RKO (cell line): ENCODE results near the gene NCAM2.
"Not testable (repeated sequence)": the region's sequence is repeated elsewhere in the genome, so short reads cannot be mapped to it uniquely, and the experiment has no call there.

Experiments used
- DNase-seq: peaks from one replicate; pipeline ENCODE4 v3.0.0-alpha.2; 2016; ENCODE audit warnings: low spot score

NCAM2 gene

DNA sequence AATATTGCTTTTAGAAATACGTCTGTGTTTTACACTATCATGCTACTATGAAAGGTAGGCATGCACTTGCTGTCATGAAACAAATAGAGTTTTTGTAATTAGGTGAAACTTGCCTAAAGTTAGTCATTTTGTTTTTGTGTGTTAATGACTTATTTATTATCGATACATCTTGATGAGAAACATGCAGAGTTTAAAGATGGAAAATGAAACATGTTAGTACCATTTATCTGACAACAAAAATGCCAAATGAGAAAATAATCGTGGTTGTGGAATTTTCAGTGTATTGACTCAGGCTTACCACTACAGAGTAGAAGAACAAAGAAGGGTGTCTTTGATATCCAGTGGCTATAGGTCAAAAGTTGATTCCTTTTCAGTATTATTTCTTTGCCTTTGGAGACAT, 105.5 kb downstream of the NCAM2 start:
- DNase-seq: no peak

DNA sequence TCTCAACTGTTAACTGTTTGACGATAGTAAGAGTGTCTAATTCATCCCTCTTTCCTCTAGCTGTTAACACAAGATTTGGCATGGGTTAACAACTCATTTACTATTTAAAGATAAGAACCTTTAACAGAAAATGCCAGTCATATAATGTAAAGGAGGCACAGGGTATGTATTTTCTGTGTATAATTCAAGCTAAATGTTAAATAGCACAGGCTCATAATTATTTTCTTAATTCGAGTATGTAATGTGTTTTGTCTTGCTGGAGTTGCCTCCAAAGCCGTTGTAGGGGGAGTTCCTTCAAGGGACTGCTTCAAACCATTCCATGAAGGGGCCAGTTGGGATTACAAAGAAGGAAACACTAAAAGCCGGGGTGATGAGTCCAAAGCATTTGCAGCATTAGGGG, 111.5 kb downstream of the NCAM2 start:
- DNase-seq: no peak

DNA sequence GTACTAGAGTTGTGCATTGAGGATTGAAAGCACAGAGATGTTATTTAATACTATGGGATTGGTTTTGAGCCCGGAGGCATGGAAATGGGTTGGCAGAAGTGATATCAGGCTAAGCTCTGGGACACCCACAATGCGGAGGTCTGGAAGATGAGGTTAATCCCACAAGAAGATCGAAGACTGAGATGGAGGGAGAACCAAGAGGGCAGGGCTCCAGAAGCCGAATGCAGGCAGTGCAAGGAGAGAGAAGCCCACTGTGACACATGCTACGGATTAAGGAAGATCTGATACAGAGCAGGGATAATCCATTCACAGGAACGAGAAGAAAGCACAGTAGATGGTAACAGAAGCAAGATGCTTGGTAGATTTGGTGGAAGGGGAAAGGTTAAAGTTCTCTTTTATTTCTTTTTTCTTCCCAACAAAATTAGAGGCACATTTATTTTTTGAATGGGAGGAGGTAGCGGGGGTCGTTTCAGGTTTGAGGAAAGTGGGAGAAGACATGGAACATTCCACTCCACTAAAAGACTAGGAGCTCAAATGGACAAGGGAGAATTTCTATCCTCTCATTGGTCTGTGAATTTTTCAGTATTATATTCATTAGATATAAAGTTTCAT, 113.2 kb downstream of the NCAM2 start:
- DNase-seq: no peak

DNA sequence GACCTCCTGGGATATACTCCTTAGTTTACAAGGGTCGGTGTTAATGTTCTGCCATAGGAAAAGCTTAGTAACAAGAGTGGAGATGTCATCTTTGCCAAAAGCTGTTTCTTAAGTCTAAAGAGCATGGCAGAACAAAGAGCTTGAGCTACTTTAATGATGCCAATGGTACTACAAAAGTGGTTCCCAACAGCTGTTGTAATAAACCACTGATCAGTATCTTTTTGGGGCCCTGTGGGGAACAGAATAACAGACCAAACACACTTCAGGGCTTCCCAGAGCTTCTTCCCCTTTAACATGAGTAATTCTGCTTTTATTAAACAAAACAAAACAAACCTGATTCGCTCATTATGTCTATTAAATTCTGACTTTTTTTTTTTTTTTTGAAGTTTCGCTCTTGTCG, 116.3 kb downstream of the NCAM2 start:
- no peak for DNase-seq

DNA sequence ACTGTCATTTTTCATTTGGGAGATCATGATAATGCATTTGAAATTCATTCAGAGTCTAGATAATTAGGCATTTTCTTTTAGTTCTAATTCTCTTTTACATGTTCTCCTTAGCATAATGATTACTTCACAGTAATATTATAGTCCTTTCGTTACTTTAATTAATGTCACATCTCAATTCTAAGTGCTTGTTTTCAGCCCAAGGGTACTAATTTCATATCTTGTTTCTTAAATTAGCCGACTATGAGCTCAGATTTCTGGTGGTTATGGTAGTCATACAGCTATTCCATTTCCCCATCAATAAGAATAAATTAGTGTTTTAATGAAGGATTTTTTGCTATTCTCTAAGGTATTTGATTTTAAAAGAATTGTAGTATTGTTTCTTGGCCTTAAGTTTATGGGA, 120.9 kb downstream of the NCAM2 start:
- DNase-seq: no peak

DNA sequence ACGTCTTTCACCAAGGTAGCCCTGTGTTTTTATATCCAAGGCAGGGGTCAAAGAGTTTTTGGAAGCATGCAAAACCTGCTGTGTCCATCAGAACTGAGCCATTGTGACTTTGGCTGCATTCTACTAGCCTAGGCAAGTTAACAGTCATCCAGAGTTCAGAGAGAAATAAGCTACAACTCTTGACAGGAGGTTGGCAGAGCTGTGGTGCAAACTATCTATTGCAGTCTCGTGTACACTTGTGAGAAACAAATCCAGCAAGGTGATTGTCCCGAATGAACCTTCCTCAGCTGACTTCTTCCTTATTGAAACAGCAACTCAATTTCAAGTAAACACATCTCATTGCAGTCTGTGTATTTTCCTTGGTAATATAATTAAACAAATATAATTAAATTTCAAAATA, 124.5 kb downstream of the NCAM2 start:
- no peak for DNase-seq

DNA sequence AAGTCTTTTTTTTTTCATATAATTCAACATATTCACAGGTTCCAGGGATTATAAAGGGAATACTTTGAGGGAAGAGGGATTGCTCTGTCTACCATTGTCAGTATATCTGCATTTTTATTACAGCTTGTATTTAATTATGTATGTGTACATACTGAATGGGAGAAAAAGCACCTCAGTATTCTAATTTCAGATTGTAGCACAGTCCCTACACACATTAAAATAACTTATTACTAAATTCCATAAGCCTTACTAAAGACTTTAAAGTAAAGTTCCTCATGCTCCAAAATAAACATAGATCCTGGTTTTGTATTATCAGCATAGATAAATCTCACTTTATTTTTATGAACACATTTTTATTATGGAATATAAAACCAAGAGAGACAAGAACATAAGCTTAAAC, 134.2 kb downstream of the NCAM2 start:
- DNase-seq: no peak

DNA sequence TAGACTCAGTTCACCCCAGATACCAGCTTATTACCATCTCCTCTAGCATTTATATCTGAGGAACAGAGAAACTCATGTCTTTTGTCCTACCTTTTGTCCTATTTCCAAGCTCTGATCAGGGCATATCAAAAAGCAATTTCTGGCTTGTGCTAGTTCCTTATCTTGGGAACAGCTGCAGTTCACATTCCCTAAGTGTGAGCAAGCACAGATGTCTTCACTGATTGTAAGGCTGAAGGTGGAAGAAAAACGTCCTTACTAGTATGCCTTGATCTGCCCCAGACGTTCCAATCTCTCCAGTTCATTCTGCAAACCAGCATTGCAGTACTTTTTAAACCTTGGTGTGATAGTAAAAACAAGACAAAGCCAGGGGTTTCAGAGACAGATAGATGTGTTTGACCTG, 139.8 kb downstream of the NCAM2 start:
- no peak for DNase-seq

DNA sequence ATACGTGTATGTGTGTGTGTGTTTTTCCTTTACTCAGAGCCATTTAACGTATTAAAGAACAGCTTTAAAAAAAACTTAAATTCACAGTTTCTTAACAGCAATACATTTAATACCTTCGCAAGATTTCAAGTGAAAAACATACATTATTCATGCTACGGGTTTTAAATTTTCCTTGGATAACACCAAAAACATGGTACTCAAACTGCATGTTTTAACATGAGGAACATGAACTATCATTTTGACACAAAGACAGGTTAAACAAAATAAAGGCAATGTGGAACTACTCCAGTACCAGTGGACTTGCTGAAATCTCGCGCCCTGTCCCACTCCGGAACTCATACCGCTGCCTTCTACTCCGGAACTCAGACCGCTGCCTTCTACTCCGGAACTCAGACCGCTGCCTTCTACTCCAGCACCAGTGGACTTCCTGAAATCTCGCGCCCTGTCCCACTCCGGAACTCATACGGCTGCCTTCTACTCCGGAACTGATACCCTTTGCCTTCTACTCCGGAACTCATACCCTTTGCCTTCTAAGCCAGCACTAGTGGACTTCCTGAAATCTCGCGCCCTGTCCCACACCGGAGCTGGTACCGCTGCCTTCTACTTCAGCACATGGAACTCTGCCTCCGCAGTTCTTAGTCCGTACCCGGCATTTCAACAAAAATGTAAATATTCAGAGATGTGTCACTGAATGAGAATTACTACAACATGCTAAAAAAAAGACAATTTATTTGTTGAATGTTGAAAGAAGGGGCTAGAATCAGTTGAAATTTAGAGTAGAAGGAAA, 148.6 kb downstream of the NCAM2 start:
- DNase-seq: no peak

DNA sequence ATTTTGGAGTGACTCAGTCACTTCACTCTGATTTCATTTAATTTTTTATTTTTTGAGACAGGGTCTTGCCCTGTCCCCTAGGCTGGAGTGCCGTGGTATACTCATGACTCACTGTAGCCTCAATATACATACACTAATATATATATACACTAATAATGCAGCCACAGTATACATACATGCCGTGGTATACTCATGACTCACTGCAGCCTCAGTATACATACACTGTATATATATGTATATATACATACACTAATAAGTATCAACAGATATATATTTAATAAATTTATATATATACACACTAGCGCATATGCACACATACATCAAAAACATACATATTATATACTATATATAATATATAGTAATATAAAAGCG, 149.2 kb downstream of the NCAM2 start:
- DNase-seq: no peak

DNA sequence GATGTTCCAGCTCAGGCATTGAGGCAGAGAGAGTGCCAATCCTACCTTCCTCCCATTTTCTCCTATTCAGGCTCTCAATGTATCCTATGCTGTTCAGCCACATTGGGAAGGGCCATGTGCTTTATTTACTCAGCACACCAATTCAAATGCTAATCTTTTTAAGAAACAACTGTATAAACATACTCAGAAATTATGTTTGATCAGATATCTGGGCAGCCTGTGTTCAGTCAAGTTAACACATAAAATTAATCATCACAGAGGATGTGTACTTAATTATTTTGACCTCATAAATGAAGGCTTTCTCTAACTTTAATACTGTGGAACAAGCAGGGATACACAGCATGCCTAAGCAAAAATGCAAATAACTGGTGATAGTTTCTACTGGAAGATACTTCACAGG, 149.8 kb downstream of the NCAM2 start:
- DNase-seq: no peak

DNA sequence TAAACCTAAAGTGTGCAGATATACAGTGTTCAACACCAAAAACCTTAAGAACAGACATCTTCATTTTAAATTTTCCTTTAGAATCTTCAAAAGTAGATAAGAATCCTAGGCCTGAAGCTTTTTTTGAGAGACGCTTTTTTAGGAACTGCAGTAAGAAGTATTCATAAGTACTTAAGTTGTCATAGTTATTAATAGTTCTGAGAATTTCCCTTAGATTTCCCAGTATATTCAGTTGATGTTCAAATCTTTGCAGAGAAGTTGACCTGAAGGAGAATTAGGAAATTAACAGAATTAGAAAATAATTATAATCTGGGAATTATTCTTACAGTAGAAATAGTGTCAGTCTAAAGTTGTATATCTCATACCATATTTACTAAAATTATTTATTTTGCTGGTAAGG, 150.3 kb downstream of the NCAM2 start:
- DNase-seq: no peak

DNA sequence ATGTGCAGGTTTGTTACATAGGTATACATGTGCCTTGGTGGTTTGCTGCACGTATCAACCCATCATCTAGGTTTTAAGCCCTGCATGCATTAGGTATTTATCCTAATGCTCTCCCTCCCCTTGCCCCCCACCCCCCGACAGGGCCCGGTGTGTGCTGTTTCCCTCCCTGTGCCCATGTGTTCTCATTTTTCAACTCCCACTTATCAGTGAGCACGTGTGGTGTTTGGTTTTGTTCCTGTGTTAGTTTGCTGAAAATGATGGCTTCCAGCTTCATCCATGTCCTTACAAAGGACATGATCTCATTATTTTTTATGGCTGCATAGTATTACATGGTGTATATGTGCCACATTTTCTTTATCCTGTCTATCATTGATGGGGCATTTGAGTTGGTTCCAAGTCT, 151.2 kb downstream of the NCAM2 start:
- not testable (repeated sequence) for DNase-seq

DNA sequence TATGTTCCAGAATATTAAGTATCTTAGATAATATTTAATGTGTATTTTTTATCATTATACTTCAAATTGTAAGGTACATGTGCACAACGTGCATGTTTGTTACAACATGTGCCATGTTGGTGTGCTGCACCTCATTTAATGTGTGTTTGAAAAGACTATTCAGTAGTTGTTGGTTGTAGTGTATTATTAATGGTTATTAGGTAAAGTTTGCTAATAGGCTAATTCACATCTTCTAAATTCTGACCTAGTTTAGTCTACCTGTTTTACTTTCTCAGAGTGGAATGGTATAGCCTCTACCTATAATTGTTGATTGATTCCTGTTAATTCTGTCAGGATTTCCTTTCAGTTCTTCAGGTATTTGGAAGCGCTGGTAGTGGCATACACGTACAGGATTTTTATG, 153.0 kb downstream of the NCAM2 start:
- no peak for DNase-seq

DNA sequence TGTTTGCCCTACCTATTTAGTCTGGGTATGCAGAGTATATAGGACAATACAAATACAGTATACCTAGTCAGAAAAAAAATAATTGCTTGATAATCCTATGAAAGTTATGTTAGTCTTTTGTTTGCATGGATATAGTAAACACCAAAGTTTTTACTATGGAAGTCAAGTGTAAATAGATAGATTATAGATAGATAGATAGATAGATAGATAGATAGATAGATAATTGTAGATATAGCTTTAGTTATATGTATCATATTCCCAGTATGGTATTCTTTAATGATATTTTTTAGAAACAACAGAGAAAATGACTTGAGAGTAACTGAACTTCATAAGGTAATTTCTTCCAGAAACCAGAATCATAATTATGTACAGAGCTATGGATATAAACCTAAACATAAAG, 158.2 kb downstream of the NCAM2 start:
- no peak for DNase-seq

DNA sequence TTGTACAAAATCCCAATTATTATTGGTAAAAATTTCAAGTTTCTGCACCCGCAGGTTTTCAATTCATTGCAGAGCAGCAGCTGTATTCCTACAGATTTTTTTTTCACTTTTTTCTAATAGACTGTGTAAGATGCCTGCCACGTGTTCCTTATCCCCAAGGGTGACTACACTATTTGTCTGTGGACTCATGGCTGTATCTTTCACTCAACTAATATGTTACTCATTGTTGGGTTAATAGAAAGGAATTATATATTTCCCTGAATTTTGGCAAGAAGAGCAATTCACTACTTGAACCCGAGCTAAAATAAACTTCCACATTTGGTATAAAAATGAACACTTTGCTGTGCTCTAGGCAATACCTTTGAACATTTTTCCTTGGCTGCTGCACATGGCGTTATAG, 158.7 kb downstream of the NCAM2 start:
- no peak for DNase-seq

DNA sequence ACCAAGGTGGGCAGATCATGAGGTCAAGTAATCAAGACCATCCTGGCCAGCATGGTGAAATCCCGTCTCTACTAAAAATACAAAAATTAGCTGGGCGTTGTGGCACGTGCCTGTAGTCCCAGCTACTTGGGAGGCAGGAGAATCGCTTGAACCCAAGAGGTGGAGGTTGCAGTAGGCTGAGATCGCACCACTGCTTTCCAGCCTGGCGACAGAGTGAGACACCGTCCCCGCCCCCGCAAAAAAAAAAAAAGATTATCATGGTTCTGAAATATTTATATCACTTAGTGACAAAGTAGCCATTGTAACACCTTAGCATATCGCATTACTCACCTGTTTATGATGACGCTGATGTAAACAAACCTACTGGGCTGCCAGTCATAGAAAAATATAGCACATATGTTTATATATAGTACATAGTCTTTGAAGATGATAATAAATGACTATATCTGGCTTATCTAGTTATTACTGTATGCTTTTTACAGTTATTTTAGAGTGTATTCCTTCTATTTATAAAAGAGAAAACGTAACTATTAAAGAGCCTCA, 160.2 kb downstream of the NCAM2 start:
- DNase-seq: no peak

DNA sequence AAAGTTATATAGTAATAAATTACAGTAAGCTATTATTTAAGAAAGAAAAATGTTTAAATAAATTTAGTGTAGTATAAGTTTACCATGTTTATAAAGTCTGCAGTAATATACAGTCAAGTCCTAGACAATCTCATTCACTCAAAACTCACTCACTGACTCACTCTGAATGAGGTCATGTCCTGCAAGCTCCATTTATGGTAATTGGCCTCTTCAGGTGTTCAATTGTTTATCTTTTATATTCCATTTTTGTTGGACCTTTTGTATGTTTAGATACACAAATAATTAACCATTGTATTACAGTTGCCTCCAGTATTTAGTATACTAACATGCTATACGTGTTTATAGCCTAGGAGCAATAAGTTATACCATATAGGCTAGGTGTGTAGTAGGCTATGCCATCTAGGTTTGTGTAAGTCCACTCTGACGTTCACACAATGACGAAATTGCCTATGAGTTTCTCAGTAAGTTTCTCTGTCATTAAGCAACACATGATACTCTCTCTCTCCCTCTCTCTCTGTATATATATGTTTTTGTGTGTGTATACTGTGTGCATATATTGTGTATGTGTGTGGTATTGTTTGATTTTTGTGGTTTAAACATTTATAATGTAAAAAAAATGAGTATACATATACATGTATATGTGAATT, 161.2 kb downstream of the NCAM2 start:
- DNase-seq: peak; percentile 1

DNA sequence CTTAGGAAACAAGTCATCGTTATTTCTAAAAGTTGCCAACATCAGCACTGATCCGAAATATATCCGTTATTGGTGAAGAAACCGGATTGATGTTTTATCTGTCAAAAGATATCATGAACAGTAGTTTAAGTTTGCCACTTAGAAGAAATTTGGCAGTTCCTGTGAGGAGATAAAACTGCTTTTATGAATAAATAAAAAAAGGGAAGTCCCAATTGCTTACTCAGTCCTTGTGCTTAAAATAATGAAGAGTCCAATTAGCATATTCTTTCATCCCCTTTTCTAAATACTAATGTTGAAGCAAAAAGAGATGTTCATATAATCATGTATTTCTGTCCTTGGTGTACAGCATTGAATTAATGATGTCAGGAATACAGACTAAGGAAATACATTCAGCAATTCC, 164.6 kb downstream of the NCAM2 start:
- no peak for DNase-seq

DNA sequence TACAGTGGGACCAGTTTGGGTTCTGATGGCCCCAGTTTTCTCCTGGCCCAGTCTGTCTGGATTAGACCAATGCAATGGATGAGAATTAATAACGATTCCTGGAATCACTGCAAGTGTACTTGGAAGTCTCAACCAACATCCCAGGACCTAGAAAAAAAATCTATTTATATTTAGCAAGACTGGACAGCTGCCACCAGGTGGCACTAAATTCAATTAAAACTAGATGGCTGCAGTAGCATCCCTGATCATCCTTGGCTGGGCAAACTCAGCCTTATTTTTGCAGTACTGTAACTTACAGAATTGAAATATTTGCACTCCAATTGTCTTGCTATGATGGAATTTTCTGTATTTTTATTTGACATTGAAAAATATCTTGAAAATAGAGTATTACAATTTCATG, 165.7 kb downstream of the NCAM2 start:
- DNase-seq: peak; percentile 68

DNA sequence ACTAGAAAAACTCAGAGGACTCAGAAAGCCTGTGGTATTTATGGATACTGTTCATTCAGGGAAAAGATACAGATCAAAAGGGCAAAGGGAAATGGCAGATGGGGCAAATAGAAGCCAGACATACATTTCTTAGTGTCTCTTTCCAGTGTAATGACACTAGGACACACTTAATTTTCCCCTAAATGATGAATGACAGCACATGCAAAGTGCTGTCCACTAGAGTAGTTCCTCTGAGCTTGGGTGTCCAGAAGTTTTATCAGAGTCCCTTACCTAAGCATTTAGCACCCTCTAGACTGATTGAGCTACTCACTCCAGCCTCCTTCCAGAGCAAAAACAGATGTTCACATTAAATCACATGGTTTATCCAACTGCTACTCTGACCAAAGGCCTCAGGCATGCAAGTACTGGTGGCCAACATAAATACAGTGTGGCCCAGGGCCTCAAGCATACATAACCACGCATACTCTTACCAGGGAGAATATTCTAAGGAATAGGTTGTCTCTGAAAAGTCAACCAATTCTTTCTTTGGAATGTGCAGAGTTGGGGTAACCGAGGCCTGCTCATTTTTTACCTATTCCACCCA, 166.9 kb downstream of the NCAM2 start:
- no peak for DNase-seq

DNA sequence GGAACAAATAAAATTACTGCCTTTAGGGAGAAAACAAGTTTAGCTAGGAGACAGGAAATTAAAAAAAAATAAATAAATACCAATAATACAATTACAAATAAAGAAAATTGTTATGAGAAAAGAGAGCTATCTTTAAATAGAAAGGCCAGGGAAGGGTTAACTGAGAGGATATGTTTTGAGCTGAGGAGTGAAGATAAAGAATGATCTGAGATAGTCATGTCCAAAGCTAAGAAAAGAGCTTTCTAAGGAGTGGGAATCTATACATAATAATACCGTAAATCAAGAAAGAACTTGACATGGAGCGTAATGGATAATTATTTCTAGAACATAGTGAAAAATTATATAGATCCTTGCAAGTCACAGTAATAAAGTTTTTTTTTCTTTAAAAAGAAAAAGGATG, 176.5 kb downstream of the NCAM2 start:
- no peak for DNase-seq

DNA sequence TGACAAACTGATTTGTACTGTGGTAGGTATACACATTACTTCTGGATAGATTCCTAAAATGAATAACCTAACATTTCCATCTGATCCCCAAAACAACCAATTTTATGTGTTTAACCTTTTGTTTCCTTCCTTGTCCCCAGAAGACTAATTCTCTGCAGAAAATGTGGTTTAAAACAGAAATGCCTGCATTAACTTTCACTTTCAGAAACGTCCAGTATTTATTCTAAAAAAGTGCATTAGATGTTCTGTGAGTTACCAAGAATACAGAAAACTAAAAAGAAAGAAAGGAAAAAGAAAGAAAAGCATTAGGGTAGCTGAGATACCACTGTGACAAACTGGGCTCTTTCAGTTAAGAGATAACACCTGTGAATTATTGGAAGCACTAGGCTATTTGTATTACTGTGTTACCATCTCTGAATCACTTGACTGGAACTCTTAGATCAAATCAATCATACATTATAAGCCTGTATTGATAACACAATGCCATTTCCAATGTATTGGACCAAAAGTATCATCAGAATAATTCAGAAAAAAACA, 177.7 kb downstream of the NCAM2 start:
- no peak for DNase-seq
